WERI-Rb-1 (cell line): ENCODE data around the gene TIMP2.

Source experiments
- DNase-seq: peaks from one replicate; pipeline ENCODE4 v3.0.0-alpha.2; 2020
- H3K27ac ChIP-seq: fragments of 250-450 bp; sonication (Bioruptor Pico); 2 replicates; pipeline ENCODE4 v1.5.1; 2020; ENCODE audit warnings: mild to moderate bottlenecking, moderate library complexity
- H3K27me3 ChIP-seq: fragments of 250-450 bp; sonication (Bioruptor Pico); 2 replicates; pipeline ENCODE4 v1.5.1; 2021; ENCODE audit warnings: mild to moderate bottlenecking, low read depth, moderate library complexity; ENCODE audit not compliant: insufficient read depth, severe bottlenecking
- H3K36me3 ChIP-seq: fragments of 250-450 bp; sonication (Bioruptor Pico); 2 replicates; pipeline ENCODE4 v1.5.1; 2020; ENCODE audit warnings: mild to moderate bottlenecking, moderate library complexity
- H3K4me3 ChIP-seq: 2 replicates; pipeline ENCODE4 v1.5.1; 2011; ENCODE audit warnings: low read depth, mild to moderate bottlenecking, control low read depth, low read length
- H3K9me3 ChIP-seq: fragments of 250-450 bp; sonication (Bioruptor Pico); 2 replicates; pipeline ENCODE4 v1.5.1; 2021; ENCODE audit warnings: mild to moderate bottlenecking, moderate library complexity; ENCODE audit not compliant: severe bottlenecking
- TF ChIP-seq, protein P1 (sequence below): IDR thresholded peaks from 2 replicates; pipeline ENCODE4 v1.5.1; 2011; ENCODE audit warnings: low read depth, mild to moderate bottlenecking, control low read depth, inconsistent platforms, low read length

The TIMP2 gene

DNA sequence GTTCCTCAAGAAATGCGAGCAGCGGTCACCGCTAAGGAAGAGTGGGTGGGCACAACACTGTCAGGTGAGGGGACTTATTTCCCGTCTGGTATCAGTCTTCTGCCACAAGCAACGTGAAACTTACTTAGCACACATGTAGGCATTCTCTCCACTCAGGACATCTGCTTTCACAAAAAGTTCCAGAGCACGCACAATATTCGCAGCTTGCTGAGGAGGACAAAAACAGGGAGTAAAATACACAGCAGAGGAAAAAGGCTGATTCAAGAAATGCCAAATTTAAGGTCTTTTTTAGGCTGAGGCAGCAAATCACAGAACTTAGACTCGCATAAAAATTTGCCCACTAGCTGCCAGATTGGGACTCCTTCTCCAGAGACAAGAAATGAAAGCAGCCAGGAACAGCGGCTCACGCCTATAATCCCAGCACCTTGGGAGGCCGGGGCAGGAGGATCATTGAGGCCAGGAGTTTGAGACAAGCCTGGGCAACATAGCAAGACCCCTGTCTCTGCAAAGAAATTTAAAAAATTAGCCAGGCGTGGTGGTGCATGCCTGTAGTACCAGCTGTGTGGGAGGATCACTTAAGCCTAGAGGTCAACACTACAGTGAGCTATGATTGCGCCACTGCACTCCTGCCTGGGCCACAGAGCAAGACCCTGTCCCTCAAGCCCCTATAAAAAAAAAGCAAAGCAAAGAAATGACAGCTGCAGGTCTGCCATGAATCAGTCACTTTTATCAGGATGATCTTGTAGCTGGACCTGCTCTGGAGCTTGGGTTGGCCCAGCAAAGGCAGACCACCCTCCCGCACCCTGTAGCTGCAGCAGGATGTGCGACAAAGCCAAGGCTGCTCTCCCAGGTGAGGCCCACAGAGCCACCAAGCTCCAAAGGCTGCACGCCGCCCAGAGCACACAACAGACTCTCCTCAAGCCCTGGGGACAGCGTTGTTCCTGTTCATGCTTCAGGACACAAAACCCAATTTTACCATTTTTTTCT, 105.1 kb downstream of the TIMP2 start:
- TF ChIP-seq, protein P1, sequence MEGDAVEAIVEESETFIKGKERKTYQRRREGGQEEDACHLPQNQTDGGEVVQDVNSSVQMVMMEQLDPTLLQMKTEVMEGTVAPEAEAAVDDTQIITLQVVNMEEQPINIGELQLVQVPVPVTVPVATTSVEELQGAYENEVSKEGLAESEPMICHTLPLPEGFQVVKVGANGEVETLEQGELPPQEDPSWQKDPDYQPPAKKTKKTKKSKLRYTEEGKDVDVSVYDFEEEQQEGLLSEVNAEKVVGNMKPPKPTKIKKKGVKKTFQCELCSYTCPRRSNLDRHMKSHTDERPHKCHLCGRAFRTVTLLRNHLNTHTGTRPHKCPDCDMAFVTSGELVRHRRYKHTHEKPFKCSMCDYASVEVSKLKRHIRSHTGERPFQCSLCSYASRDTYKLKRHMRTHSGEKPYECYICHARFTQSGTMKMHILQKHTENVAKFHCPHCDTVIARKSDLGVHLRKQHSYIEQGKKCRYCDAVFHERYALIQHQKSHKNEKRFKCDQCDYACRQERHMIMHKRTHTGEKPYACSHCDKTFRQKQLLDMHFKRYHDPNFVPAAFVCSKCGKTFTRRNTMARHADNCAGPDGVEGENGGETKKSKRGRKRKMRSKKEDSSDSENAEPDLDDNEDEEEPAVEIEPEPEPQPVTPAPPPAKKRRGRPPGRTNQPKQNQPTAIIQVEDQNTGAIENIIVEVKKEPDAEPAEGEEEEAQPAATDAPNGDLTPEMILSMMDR, result no peak
- DNase-seq, result no peak
- no peaks in the 10 kb centered on the region for H3K9me3 ChIP-seq
- H3K27ac ChIP-seq, result no peak overlapping the region
- H3K36me3 ChIP-seq, result peaks cover 97% of the 10 kb centered on the region
- no peak overlapping the region for H3K4me3 ChIP-seq
- no peaks in the 10 kb centered on the region for H3K27me3 ChIP-seq

DNA sequence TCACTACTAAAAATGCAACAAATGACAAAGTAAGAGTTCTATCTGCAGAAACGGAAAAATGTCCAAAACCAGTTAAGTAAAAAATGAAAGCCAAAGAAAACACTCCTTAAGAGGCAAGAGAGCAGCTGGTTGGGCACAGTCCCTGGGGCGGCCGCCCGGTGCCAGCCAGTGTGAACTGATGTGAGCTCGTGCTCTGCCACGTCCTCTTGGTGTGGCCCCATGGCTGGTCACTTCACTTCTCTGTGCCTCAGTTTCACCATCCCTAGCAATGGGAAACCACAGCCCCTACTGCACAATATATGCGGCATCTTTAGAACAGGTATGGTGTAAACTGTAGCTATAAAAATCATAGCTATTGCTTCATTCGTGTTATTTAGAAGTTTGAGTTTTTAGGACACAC, 105.8 kb downstream of the TIMP2 start:
- no peak overlapping the region for H3K27ac ChIP-seq
- H3K27me3 ChIP-seq, result no peaks in the 10 kb centered on the region
- H3K36me3 ChIP-seq, result peaks cover 97% of the 10 kb centered on the region
- no peaks in the 10 kb centered on the region for H3K9me3 ChIP-seq
- TF ChIP-seq, protein P1, result no peak
- no peak for DNase-seq
- H3K4me3 ChIP-seq, result no peak overlapping the region

DNA sequence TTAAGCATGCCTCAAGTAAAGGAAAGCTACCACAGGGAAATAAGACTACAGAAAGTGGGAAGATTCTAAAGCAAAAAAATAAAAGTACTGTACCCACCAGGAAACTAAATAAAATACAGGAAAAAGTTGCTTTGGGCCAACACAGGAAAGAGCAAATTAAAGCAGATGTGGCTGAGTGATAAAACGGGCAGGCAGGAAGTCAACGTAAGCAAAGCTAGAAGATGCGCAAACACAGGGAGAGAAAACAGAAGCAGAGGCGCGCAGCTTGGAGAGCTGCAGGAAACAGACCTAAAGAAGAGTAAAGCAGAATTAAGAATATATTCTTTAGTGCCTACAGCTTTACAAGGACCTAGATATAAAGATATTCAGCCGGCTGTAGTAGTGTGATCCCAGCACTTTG, 106.3 kb downstream of the TIMP2 start:
- Histone ChIP-seq H3K9me3 (no peaks in the 10 kb centered on the region), H3K27me3 (no peaks in the 10 kb centered on the region), H3K36me3 (peaks cover 97% of the 10 kb centered on the region), H3K4me3 (no peak overlapping the region), H3K27ac (no peak overlapping the region)
- TF ChIP-seq, protein P1, result no peak
- no peak for DNase-seq

DNA sequence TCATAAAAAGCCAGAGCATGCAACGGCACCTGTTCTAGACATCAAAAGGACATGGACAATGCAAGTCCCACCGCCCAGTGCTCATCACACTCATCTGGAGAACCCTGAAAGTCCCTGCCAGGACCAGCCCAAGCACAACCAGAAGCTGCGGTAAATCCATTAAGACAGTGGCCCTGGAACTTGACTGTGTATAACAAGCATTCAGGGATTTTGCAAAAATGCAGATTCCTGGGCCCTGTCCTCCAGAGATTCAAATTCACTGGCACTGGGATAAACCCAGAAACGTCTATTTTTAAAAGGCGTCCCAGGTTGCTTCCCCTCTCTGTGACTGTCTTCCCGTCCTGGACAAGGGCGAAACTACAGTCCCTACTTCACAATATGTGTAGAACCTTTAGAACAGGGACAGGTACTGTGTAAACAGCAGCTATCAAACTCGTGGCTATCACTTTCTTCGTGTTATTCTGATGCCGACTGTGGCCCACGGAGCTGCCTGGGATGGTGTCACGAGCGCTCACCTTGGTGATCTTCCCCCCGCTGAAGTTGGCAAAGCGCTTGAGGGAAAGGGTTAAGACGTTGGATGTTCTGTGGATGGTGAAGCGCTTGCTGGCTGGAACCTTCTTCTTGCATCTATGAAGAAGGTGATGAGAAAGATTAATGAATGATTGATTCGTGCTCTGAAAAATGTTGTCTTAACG, 106.9 kb downstream of the TIMP2 start:
- Histone ChIP-seq H3K27me3 (no peaks in the 10 kb centered on the region), H3K4me3 (no peak overlapping the region), H3K36me3 (peaks cover 97% of the 10 kb centered on the region), H3K27ac (no peak overlapping the region), H3K9me3 (no peaks in the 10 kb centered on the region)
- TF ChIP-seq, protein P1, result no peak
- no peak for DNase-seq

DNA sequence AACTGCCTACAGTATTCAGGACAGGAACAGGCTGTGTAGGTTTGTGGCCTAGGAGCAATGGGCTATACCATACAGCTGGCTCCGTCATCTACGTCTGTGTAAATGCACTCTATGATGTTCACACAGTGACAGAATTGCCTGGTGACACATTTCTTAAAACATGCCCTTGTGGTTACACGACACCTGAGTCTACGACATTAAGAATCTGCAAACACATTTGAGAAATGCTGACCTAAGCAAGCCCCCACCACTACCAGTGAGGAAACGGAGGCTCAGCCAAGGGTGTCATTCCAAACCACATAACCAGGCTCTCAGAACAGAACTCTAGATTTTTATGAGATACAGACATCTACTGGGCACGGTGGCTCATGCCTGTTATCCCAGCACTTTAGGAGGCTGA, 108.1 kb downstream of the TIMP2 start:
- H3K27ac ChIP-seq, result no peak overlapping the region
- TF ChIP-seq, protein P1, result no peak
- H3K27me3 ChIP-seq, result no peaks in the 10 kb centered on the region
- no peaks in the 10 kb centered on the region for H3K9me3 ChIP-seq
- H3K4me3 ChIP-seq, result no peak overlapping the region
- peaks cover 95% of the 10 kb centered on the region for H3K36me3 ChIP-seq
- DNase-seq, result no peak
